K562 (cell line): ENCODE data around the gene NTRK1. TPM values are rescaled to one million over a fixed set of nuclear protein-coding genes. Genes with fewer than 3 reads are reported as not detected.

Source experiments
- ATAC-seq: fragments of 200-7000 bp; cut with Tn5 transposase; 3 replicates; pipeline ENCODE4 v1.9.1; 2020; ENCODE audit warnings: moderate library complexity
- BruUV-seq: library from RNA; stranded (reverse); fragments of 400-500 nt; replicated peaks from 2 replicates; lab custom pipeline; 2021; lab: Mats Ljungman, UMichigan
- CTCF ChIA-PET: fragments of 300-600 bp; formaldehyde crosslinking; extraction: SDS; loops from one replicate; lab custom pipeline; 2021; ENCODE audit warnings: low intra/inter-chr PET ratio; lab: Yijun Ruan, JAX
- POLR2A ChIA-PET: fragments of 300-600, 350-650 bp; sonication (Branson Sonifier 250); formaldehyde crosslinking; extraction: SDS; loops from one replicate; lab custom pipeline; 2021; ENCODE audit warnings: antibody characterized with exemption, inconsistent platforms; lab: Yijun Ruan, JAX
- DNase-seq, 4 experiments: peaks; one replicate each; pipeline versions ENCODE4 v3.0.0 to v3.0.0-alpha.2; 2011 to 2018; ENCODE audit warnings: low spot score in 3 of 4, mixed read lengths in 3 of 4; ENCODE audit errors: extremely low read depth in 1 of 4
- FAIRE-seq: peaks from 2 replicates; lab custom pipeline; 2011; peaks lifted over from hg19 to GRCh38; lab: Jason Lieb, UNC
- H2AFZ ChIP-seq: 2 replicates; pipeline ENCODE4 v1.6.0; 2011; ENCODE audit warnings: low read depth, low read length, control low read depth, inconsistent platforms
- H3K27ac ChIP-seq: fragments of 200-600 bp; 3 replicates; pipeline ENCODE4 v1.8.0; 2011; ENCODE audit warnings: low read depth, mild to moderate bottlenecking, control low read depth, inconsistent platforms, low read length, moderate library complexity, mixed read lengths; ENCODE audit errors: extremely low read depth
- H3K27me3 ChIP-seq, 2 experiments: fragments of 300-600 bp in 1 of 2; 2 replicates in 1 of 2; 3 replicates in 1 of 2; pipeline versions ENCODE4 v1.6.0 to v1.8.0; 2011; ENCODE audit warnings: inconsistent platforms in 2 of 2, low read length in 2 of 2, mild to moderate bottlenecking in 1 of 2, mixed read lengths in 1 of 2, moderate library complexity in 1 of 2; ENCODE audit not compliant: control insufficient read depth in 2 of 2, insufficient read depth in 2 of 2
- H3K36me3 ChIP-seq: fragments of 300-600 bp; 3 replicates; pipeline ENCODE4 v1.8.0; 2011; ENCODE audit warnings: mild to moderate bottlenecking, low read length, inconsistent platforms; ENCODE audit not compliant: control insufficient read depth, insufficient read depth
- H3K4me1 ChIP-seq, 2 experiments: fragments of 200-600 bp in 1 of 2; replicated peaks in 1 of 2; 2 replicates in 1 of 2; 3 replicates in 1 of 2; pipeline versions ENCODE4 v1.5.1 to v1.8.0; 2011; ENCODE audit warnings: inconsistent platforms in 2 of 2, low read length in 2 of 2, mild to moderate bottlenecking in 1 of 2, mixed read lengths in 1 of 2, moderate library complexity in 1 of 2; ENCODE audit not compliant: control insufficient read depth in 2 of 2, insufficient read depth in 2 of 2
- H3K4me2 ChIP-seq: 2 replicates; pipeline ENCODE4 v1.6.1; 2011; ENCODE audit warnings: low read length, control low read depth, inconsistent platforms, mixed read lengths; ENCODE audit not compliant: insufficient read depth
- H3K4me3 ChIP-seq: fragments of 200-600 bp; sonication (generic), shearing (Covaris generic); 2 replicates; pipeline ENCODE4 v1.5.1; 2016; ENCODE audit warnings: control low read depth, inconsistent platforms
- H3K79me2 ChIP-seq: fragments of 200-600 bp; 3 replicates; pipeline ENCODE4 v1.8.0; 2011; ENCODE audit warnings: low read length, inconsistent platforms; ENCODE audit not compliant: control insufficient read depth, insufficient read depth
- H3K9ac ChIP-seq, 2 experiments: 2 replicates each; pipeline versions ENCODE4 v1.6.0 to v1.6.1; 2011; ENCODE audit warnings: low read depth in 2 of 2, low read length in 2 of 2, control low read depth in 1 of 2, inconsistent platforms in 1 of 2, mild to moderate bottlenecking in 1 of 2, mixed read lengths in 1 of 2; ENCODE audit not compliant: insufficient read depth in 1 of 2
- H3K9me1 ChIP-seq: one replicate; pipeline ENCODE4 v1.6.0; 2011; ENCODE audit warnings: inconsistent platforms, mild to moderate bottlenecking, low read length, moderate library complexity; ENCODE audit not compliant: control insufficient read depth, insufficient read depth
- H3K9me3 ChIP-seq: replicated peaks from 2 replicates; pipeline ENCODE4 v1.5.1; 2011; ENCODE audit warnings: low read depth, low read length, inconsistent platforms; ENCODE audit not compliant: control insufficient read depth, insufficient read depth
- H4K20me1 ChIP-seq: replicated peaks from 2 replicates; pipeline ENCODE4 v1.6.1; 2011; ENCODE audit warnings: low read length, inconsistent platforms, mixed read lengths; ENCODE audit not compliant: control insufficient read depth, insufficient read depth
- BRD9 ChIP-seq: fragments of 450-650 bp; IDR thresholded peaks from 2 replicates; pipeline ENCODE4 v1.6.1; 2018; ENCODE audit warnings: low read depth; ENCODE audit not compliant: partially characterized antibody
- CBX3 ChIP-seq, 2 experiments: IDR thresholded peaks; 1 replicate in 1 of 2; 2 replicates in 1 of 2; pipeline ENCODE4 v1.6.1; 2012; ENCODE audit warnings: inconsistent platforms in 2 of 2, low read length in 2 of 2, borderline replicate concordance in 1 of 2, control low read depth in 1 of 2
- RERE ChIP-seq: sonication (generic); formaldehyde crosslinking; IDR thresholded peaks from 2 replicates; pipeline ENCODE4 v1.8.0; 2023; ENCODE audit warnings: missing genetic modification reagents, mild to moderate bottlenecking, borderline replicate concordance
- SPI1 ChIP-seq: IDR thresholded peaks from 2 replicates; pipeline ENCODE4 v1.6.1; 2011; ENCODE audit warnings: low read depth, low read length, control low read depth, borderline replicate concordance
- TEAD4 ChIP-seq, 2 experiments: sonication (generic) in 1 of 2; formaldehyde crosslinking in 1 of 2; IDR thresholded peaks; 2 replicates each; pipeline versions ENCODE4 v1.6.1 to v1.8.0; 2012 to 2022; ENCODE audit warnings: borderline replicate concordance in 1 of 2, inconsistent platforms in 1 of 2, low read length in 1 of 2, mild to moderate bottlenecking in 1 of 2, missing genetic modification reagents in 1 of 2
- U2AF2 ChIP-seq: fragments of 200-400 bp; formaldehyde crosslinking; optimal IDR thresholded peaks from 2 replicates; pipeline ENCODE3; 2017; ENCODE audit warnings: low read depth, mild to moderate bottlenecking, low read length
- ZNF507 ChIP-seq: conservative IDR thresholded peaks from 2 replicates; pipeline ENCODE4 v1.6.1; 2017; ENCODE audit warnings: missing genetic modification characterization, missing compliant biosample characterization
- ZNF695 ChIP-seq: fragments of 450-650 bp; formaldehyde crosslinking; IDR thresholded peaks from 2 replicates; pipeline ENCODE4 v1.4.0; 2020; ENCODE audit warnings: mild to moderate bottlenecking, moderate library complexity
- WGBS: fragments of 100-300 bp; shearing (Covaris generic); methylation state at CpG from one replicate; pipeline ENCODE4 v1.1.6; 2016; ENCODE audit warnings: low coverage, mixed read lengths; ENCODE audit not compliant: insufficient coverage; ENCODE audit errors: missing lambda C conversion rate; 5-methylcytosine and 5-hydroxymethylcytosine counted together
- in situ Hi-C: fragments of 300-500 bp; cut with MboI; formaldehyde crosslinking; loops from 4 replicates; pipeline ENCODE4 v1.15.0; 2018; ENCODE audit warnings: inconsistent platforms, mixed read lengths
- intact Hi-C: fragments of 100-400 bp; cut with micrococcal nuclease; formaldehyde crosslinking; loops from 2 replicates; pipeline ENCODE4 v1.14.2; 2022
- polyA plus RNA-seq, 8 experiments: library from polyadenylated mRNA; depleted of rRNA in 4 of 8; stranded (reverse) in 5 of 8; unstranded in 3 of 8; fragments of >200 nt; fragmentation: Nextera tagmentation in 2 of 8; fragmentation: Illumina TruSeq in 1 of 8; extraction: Ambion mirVana in 2 of 8; extraction: Trizol in 1 of 8; gene quantifications; 2 replicates each; pipeline versions ENCODE4 v1.2.1 to v1.2.3, GENCODE V29; 2011 to 2014; ENCODE audit warnings: inconsistent platforms in 1 of 8, missing spikeins in 1 of 8
- total RNA-seq, 7 experiments: library from RNA; depleted of rRNA in 6 of 7; stranded (reverse); fragments of >200 nt in 6 of 7; fragmentation: Illumina TruSeq in 2 of 7; extraction: Trizol in 2 of 7; gene quantifications; 2 replicates each; pipeline versions ENCODE4 v1.2.1 to v1.2.3, GENCODE V29; 2011 to 2021; ENCODE audit warnings: low replicate concordance in 1 of 7
- TF ChIP-seq, protein P1 (sequence below): fragments of 450-650 bp; IDR thresholded peaks from 2 replicates; pipeline ENCODE4 v1.6.1; 2016; ENCODE audit warnings: missing biosample characterization, missing genetic modification characterization

NTRK1 gene
- total and polyA plus RNA-seq, 9 of the 15 experiments (the other 6 are each of a cell fraction or from before 2014, with no cell fraction given): 0.46 to 30.0 (median 7.9) TPM

DNA sequence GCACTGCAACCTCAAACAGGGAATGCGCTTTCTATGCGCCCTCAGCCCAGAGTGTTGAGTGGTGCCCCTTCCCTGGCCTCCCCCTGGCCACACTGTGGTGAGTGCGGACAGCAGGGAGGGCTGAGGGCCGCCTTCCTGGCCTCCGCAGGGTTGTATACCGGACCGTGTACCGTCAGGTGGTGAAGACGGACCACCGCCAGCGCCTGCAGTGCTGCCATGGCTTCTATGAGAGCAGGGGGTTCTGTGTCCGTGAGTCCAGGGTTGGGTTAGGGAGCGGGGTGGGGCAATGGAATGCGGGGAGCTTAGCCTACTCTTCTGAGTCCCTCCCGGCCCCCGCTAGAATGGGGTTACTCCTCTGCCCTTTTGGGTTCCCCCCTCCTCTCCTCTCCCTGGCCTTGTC lies 44.5 kb downstream of the NTRK1 start:
- ChIA-PET CTCF (no interaction called here), POLR2A (interaction anchor here (0.6 kb wide), 1 partner anchor 281 kb away, joined by 3 read pairs; no protein-coding TSS in a partner anchor)
- TF ChIP-seq CBX3 (IDR thresholded peaks at IDR 0.05; ENCODE audit: borderline replicate concordance in 1 of 2, low read length in 2 of 2) (no peak), BRD9 (no peak)
- H3K9me1 ChIP-seq: peaks cover 4% of the 10 kb centered on the region
- no peak for ATAC-seq
- H3K4me3 ChIP-seq: no peak overlapping the region
- H3K27ac ChIP-seq: no peak overlapping the region
- intact Hi-C loops (no loop called here), in situ Hi-C loops (no loop called here)
- no peaks in the 10 kb centered on the region for H3K36me3 ChIP-seq
- no peak for FAIRE-seq
- no peak overlapping the region for H3K9ac ChIP-seq
- peaks cover 16 to 57% of the 10 kb centered on the region in 2 experiments for H3K4me1 ChIP-seq
- BruUV-seq: no TSS peak
- no peak overlapping the region for H3K4me2 ChIP-seq
- no peaks in the 10 kb centered on the region for H3K27me3 ChIP-seq
- no peaks in the 10 kb centered on the region for H3K9me3 ChIP-seq
- H3K79me2 ChIP-seq: no peaks in the 10 kb centered on the region
- DNase-seq: no peak
- 62% methylated on average over 16 of the region's 16 CpGs for WGBS
- no peak overlapping the region for H2AFZ ChIP-seq
- H4K20me1 ChIP-seq: no peaks in the 10 kb centered on the region

DNA sequence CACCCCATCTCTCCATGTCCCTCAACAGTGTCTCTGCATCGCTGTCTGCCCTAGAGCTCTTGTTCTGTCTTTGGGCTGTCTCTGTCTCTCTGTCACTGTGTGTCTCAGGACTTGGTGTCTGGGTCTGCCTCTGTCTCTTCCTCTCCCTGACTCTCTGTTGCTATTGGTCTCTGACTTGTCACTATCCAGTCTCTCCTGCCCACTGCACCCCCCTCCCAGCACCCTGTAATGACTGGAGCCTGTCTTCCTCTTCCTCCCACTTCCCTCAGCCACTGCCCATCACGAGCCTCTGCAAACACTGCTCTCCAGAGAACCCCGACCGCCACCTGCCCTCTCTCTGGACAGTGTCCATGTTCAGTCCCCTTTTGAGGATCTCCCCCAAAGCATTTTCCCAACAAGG lies 45.0 kb downstream of the NTRK1 start:
- peaks cover 15 to 60% of the 10 kb centered on the region in 2 experiments for H3K4me1 ChIP-seq
- 22% methylated on average over 4 of the region's 4 CpGs for WGBS
- no peaks in the 10 kb centered on the region for H3K79me2 ChIP-seq
- no TSS peak for BruUV-seq
- H3K4me3 ChIP-seq: no peak overlapping the region
- H3K9me1 ChIP-seq: peaks cover 4% of the 10 kb centered on the region
- no peaks in the 10 kb centered on the region for H3K9me3 ChIP-seq
- DNase-seq (no peak), ATAC-seq (no peak), FAIRE-seq (peak; percentile 54)
- no peak overlapping the region for H3K27ac ChIP-seq
- H4K20me1 ChIP-seq: no peaks in the 10 kb centered on the region
- in situ Hi-C loops: no loop called here
- CTCF ChIA-PET: no interaction called here
- POLR2A ChIA-PET: interaction anchor here (0.6 kb wide), 1 partner anchor 281 kb away, joined by 3 read pairs; no protein-coding TSS in a partner anchor
- no peak overlapping the region for H3K4me2 ChIP-seq
- H3K36me3 ChIP-seq: no peaks in the 10 kb centered on the region
- H3K9ac ChIP-seq: no peak overlapping the region
- intact Hi-C loops: no loop called here
- no peaks in the 10 kb centered on the region for H3K27me3 ChIP-seq
- H2AFZ ChIP-seq: no peak overlapping the region
- TF ChIP-seq ZNF695 (no peak), TEAD4 (IDR thresholded peaks at IDR 0.05; ENCODE audit: low read length) (no peak), TEAD4 (CRISPR knock-in tag; IDR thresholded peaks at IDR 0.05; ENCODE audit: borderline replicate concordance) (no peak), RERE (CRISPR knock-in tag) (no peak), SPI1 (no peak), U2AF2 (no peak), ZNF507 (tag) (no peak)
- TF ChIP-seq, protein P1, sequence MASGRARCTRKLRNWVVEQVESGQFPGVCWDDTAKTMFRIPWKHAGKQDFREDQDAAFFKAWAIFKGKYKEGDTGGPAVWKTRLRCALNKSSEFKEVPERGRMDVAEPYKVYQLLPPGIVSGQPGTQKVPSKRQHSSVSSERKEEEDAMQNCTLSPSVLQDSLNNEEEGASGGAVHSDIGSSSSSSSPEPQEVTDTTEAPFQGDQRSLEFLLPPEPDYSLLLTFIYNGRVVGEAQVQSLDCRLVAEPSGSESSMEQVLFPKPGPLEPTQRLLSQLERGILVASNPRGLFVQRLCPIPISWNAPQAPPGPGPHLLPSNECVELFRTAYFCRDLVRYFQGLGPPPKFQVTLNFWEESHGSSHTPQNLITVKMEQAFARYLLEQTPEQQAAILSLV (tag): no peak
